Thoracic aorta (tissue), 2 donors: ENCODE results near the gene TEAD1. TPM values are rescaled to one million over a fixed set of nuclear protein-coding genes. Genes with fewer than 3 reads are reported as not detected.

Source experiments
- ATAC-seq: fragments of 150-250 bp; one replicate; pipeline ENCODE4 v1.8.0; 2017; ENCODE audit warnings: low read depth; ENCODE audit not compliant: insufficient number of reproducible peaks, low FRiP score
- DNase-seq: peaks from one replicate; pipeline ENCODE4 v3.0.0-alpha.2; 2020; ENCODE audit warnings: low spot score
- H3K27ac ChIP-seq, 2 donors: fragments of 200-600 bp; sonication (generic); 1 replicate in 1 of 2; 2 replicates in 1 of 2; pipeline ENCODE4 v1.5.1; 2016; ENCODE audit warnings: mild to moderate bottlenecking in 2 of 2, moderate library complexity in 2 of 2
- H3K27me3 ChIP-seq: fragments of 200-600 bp; sonication (generic); replicated peaks from 2 replicates; pipeline ENCODE4 v1.6.0; 2016; ENCODE audit warnings: mild to moderate bottlenecking; ENCODE audit not compliant: insufficient read depth
- H3K36me3 ChIP-seq: fragments of 200-600 bp; sonication (generic); one replicate; pipeline ENCODE4 v1.5.1; 2016
- H3K4me1 ChIP-seq, 2 donors: fragments of 200-600 bp; sonication (generic); 1 replicate in 1 of 2; 2 replicates in 1 of 2; pipeline versions ENCODE4 v1.5.1 to v1.6.0; 2016; ENCODE audit warnings: low read depth in 2 of 2, mild to moderate bottlenecking in 1 of 2; ENCODE audit not compliant: control insufficient read depth in 1 of 2
- H3K4me3 ChIP-seq: fragments of 200-600 bp; sonication (generic); 2 replicates; pipeline ENCODE4 v1.5.1; 2016; ENCODE audit warnings: mild to moderate bottlenecking
- H3K9me3 ChIP-seq: fragments of 200-600 bp; sonication (generic); 2 replicates; pipeline ENCODE4 v1.5.1; 2016
- total RNA-seq, 2 donors: library from RNA; depleted of rRNA; stranded (reverse); fragments of >200 nt; gene quantifications; one replicate each; pipeline versions ENCODE4 v1.1.0 to v1.2.3, GENCODE V29; 2016
- TF ChIP-seq, protein P1 (sequence below): fragments of 200-600 bp; sonication (generic); IDR thresholded peaks from one replicate; pipeline ENCODE4 v1.5.1; 2019; ENCODE audit warnings: antibody characterized with exemption

TEAD1 gene
- total RNA-seq, 2 donors from 2014 or later: 57.3 to 164 TPM

DNA sequence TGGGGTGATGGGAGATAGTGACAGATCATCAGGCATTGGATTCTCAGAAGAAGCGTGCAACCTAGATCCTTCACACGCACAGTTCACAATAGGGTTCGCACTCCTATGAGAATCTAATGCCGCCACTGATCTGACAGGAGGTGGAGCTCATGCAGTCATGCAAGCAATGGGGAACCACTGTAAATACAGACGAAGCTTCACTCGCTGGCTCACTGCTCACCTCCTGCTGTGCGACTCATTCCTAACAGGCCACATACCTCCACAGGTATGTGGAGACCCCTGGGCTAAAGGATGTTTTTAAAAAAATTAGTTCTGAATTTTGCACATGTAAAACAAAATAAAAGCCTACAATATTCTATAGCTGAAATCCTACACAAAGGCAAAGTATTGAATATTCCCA lies 20.5 kb upstream of the TEAD1 start:
- ATAC-seq: no peak
- no peak for DNase-seq
- H3K4me1 ChIP-seq: no peaks in the 10 kb centered on the region
- H3K27me3 ChIP-seq: no peaks in the 10 kb centered on the region
- peaks cover 4% of the 10 kb centered on the region for H3K9me3 ChIP-seq
- no peak overlapping the region for H3K27ac ChIP-seq
- no peaks in the 10 kb centered on the region for H3K36me3 ChIP-seq
- TF ChIP-seq, protein P1, sequence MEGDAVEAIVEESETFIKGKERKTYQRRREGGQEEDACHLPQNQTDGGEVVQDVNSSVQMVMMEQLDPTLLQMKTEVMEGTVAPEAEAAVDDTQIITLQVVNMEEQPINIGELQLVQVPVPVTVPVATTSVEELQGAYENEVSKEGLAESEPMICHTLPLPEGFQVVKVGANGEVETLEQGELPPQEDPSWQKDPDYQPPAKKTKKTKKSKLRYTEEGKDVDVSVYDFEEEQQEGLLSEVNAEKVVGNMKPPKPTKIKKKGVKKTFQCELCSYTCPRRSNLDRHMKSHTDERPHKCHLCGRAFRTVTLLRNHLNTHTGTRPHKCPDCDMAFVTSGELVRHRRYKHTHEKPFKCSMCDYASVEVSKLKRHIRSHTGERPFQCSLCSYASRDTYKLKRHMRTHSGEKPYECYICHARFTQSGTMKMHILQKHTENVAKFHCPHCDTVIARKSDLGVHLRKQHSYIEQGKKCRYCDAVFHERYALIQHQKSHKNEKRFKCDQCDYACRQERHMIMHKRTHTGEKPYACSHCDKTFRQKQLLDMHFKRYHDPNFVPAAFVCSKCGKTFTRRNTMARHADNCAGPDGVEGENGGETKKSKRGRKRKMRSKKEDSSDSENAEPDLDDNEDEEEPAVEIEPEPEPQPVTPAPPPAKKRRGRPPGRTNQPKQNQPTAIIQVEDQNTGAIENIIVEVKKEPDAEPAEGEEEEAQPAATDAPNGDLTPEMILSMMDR: no peak
- H3K4me3 ChIP-seq: no peak overlapping the region

DNA sequence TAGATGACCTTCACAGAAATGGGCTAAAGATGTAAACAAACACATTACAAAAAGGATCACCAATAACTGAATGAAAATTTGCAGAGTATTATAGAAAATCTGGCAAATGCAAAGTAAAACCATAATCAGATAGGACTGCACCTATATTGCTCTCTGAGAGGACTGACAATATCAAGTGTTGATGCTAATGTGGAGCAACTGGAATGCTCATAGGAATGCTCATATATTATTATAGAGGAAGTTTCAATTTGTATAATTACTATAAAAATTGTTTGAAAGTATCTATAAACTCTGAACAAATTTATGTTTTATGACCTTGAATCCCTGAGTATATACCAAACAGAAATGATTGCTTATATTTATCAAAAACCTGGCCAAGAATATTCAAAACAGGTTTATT lies 18.4 kb upstream of the TEAD1 start:
- Histone ChIP-seq H3K27me3 (no peaks in the 10 kb centered on the region), H3K36me3 (no peaks in the 10 kb centered on the region), H3K27ac (no peak overlapping the region), H3K4me3 (no peak overlapping the region), H3K4me1 (no peaks in the 10 kb centered on the region), H3K9me3 (peaks cover 4% of the 10 kb centered on the region)
- ATAC-seq: no peak
- DNase-seq: no peak
- TF ChIP-seq, protein P1: no peak

- Histone ChIP-seq H3K36me3 (no peaks in the 10 kb centered on the region), H3K27ac (no peak overlapping the region), H3K4me1 (no peaks in the 10 kb centered on the region), H3K9me3 (peaks cover 4% of the 10 kb centered on the region), H3K27me3 (no peaks in the 10 kb centered on the region), H3K4me3 (no peak overlapping the region)
- TF ChIP-seq, protein P1: no peak
- DNase-seq (no peak), ATAC-seq (no peak)
Measured at GRCh38 chr11:12657336-12657735, 16.9 kb upstream of the TEAD1 start.

- H3K9me3 ChIP-seq: peaks cover 4% of the 10 kb centered on the region
- no peaks in the 10 kb centered on the region for H3K27me3 ChIP-seq
- H3K36me3 ChIP-seq: no peaks in the 10 kb centered on the region
- no peak overlapping the region for H3K27ac ChIP-seq
- TF ChIP-seq, protein P1: no peak
- H3K4me3 ChIP-seq: no peak overlapping the region
- ATAC-seq (no peak), DNase-seq (no peak)
- no peaks in the 10 kb centered on the region for H3K4me1 ChIP-seq
Measured at GRCh38 chr11:12657981-12658380, 16.2 kb upstream of the TEAD1 start.

DNA sequence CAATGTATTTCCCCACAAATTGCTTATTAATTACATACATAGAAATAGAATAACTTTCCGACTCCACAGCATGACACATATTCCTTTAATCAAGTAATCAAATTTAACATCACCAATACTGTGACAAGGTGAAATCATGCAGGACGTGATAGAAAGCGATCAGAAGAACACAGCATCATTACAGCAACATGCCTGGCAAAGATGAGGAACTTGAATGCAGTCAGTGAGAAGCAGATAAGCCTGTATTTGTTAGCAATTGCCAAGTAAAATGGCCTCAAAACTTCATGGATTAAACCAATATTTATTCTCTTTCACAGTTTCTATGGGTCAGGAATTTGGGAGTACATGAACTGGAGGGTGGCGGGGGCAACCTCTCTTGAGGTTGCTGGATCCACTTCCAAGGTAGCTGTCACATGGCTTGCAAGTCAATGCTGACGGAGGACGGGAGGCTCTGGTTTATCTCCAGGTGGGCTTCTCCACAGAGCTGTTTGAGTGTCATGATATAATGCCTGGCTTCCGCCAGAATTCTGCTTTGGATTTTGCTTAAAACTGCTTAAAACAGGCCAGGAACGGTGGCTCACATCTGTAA lies 12.0 kb upstream of the TEAD1 start:
- Histone ChIP-seq H3K27me3 (no peaks in the 10 kb centered on the region), H3K27ac (no peak overlapping the region), H3K36me3 (no peaks in the 10 kb centered on the region), H3K9me3 (no peaks in the 10 kb centered on the region), H3K4me1 (no peaks in the 10 kb centered on the region), H3K4me3 (no peak overlapping the region)
- TF ChIP-seq, protein P1: no peak
- ATAC-seq (no peak), DNase-seq (no peak)
